IPS-18a (cell line): ENCODE results near the gene GALNT11.
"Not testable (repeated sequence)": the region's sequence is repeated elsewhere in the genome, so short reads cannot be mapped to it uniquely, and the experiment has no call there.

Experiments used
- H3K27ac ChIP-seq: one replicate; pipeline ENCODE4 v1.5.1; 2013; ENCODE audit warnings: low read length
- H3K27me3 ChIP-seq: one replicate; pipeline ENCODE4 v1.6.1; 2013; ENCODE audit warnings: mild to moderate bottlenecking, low read length; ENCODE audit not compliant: control insufficient read depth, insufficient read depth
- H3K36me3 ChIP-seq: one replicate; pipeline ENCODE4 v1.6.1; 2013; ENCODE audit warnings: low read depth, low read length; ENCODE audit not compliant: control insufficient read depth
- H3K4me1 ChIP-seq: one replicate; pipeline ENCODE4 v1.6.1; 2013; ENCODE audit warnings: low read depth, low read length; ENCODE audit not compliant: control insufficient read depth
- H3K4me3 ChIP-seq: one replicate; pipeline ENCODE4 v1.5.1; 2013; ENCODE audit warnings: low read length
- H3K9ac ChIP-seq: one replicate; pipeline ENCODE4 v1.6.1; 2013; ENCODE audit warnings: mild to moderate bottlenecking, low read length, moderate library complexity
- H3K9me3 ChIP-seq: one replicate; pipeline ENCODE4 v1.6.1; 2013; ENCODE audit warnings: low read depth, low read length; ENCODE audit not compliant: control insufficient read depth

The GALNT11 gene

DNA sequence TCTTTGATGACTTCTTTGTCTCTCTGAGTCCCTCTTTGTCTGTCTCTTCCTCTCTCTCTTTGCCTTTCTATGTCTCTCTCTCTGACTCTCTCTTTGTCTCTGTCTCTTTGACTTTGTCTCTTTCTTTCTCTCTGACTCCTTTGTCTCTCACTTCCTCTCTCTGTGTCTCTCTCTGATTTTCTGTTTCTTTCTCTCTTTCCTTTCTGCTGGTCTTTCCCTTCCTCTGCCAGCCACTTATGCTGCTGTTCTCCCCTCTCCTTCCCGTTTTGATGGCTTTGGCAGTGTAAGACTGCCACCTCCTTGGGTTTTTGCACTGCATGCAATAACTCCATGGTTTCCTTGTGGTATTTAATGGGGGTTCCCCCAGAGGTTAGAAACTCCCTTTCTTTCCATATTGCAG lies 5.2 kb downstream of the GALNT11 start:
- H3K4me1 ChIP-seq, result peaks cover 14% of the 10 kb centered on the region
- peaks cover 24% of the 10 kb centered on the region for H3K27me3 ChIP-seq
- H3K9me3 ChIP-seq, H3K27ac ChIP-seq, H3K36me3 ChIP-seq, H3K4me3 ChIP-seq, H3K9ac ChIP-seq: not testable (repeated sequence)

GRCh38 chr7:152035817-152036216 lies 10.3 kb downstream of the GALNT11 start:
- H3K36me3 ChIP-seq, result no peaks in the 10 kb centered on the region
- H3K4me3 ChIP-seq, result peak overlapping the region; percentile 25
- H3K9ac ChIP-seq, result no peak overlapping the region
- H3K4me1 ChIP-seq, result peaks cover 9% of the 10 kb centered on the region
- H3K27ac ChIP-seq, result no peak overlapping the region
- H3K9me3 ChIP-seq, result peaks cover 8% of the 10 kb centered on the region
- peaks cover 29% of the 10 kb centered on the region for H3K27me3 ChIP-seq

- peaks cover 29% of the 10 kb centered on the region for H3K27me3 ChIP-seq
- not testable (repeated sequence) for H3K9ac ChIP-seq, H3K9me3 ChIP-seq, H3K4me3 ChIP-seq, H3K36me3 ChIP-seq, H3K4me1 ChIP-seq, H3K27ac ChIP-seq
Measured at GRCh38 chr7:152038410-152038809, 12.9 kb downstream of the GALNT11 start.

DNA sequence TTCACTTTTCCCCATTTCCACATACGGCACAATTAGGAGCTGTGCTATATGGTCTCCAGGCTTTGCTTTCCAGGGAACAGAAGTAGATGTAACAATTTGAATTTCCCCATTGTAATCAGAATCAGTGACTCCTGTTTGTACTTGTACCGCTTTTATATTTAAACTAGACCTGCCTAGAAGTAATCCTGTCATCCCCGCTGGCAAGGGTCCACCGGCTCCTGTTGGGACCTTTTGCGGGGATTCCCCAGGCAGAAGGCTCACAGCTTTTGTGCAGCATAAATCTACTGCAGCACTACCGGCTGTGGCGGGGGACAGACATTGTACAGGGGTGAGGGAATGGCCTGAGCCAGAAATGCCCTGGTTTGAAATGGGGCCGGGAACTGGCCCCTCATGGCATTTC lies 17.6 kb downstream of the GALNT11 start:
- not testable (repeated sequence) for H3K4me1 ChIP-seq, H3K9ac ChIP-seq, H3K4me3 ChIP-seq, H3K9me3 ChIP-seq, H3K27ac ChIP-seq, H3K36me3 ChIP-seq, H3K27me3 ChIP-seq

- H3K27me3 ChIP-seq, H3K4me1 ChIP-seq, H3K4me3 ChIP-seq, H3K9me3 ChIP-seq, H3K9ac ChIP-seq, H3K36me3 ChIP-seq, H3K27ac ChIP-seq: not testable (repeated sequence)
Measured at GRCh38 chr7:152044909-152045308, 19.4 kb downstream of the GALNT11 start.

- no peak overlapping the region for H3K27ac ChIP-seq
- no peak overlapping the region for H3K4me3 ChIP-seq
- no peaks in the 10 kb centered on the region for H3K36me3 ChIP-seq
- H3K27me3 ChIP-seq, result no peaks in the 10 kb centered on the region
- no peaks in the 10 kb centered on the region for H3K9me3 ChIP-seq
- no peak overlapping the region for H3K9ac ChIP-seq
- H3K4me1 ChIP-seq, result peaks cover 10% of the 10 kb centered on the region
Measured at GRCh38 chr7:152046531-152046930, 21.1 kb downstream of the GALNT11 start.

DNA sequence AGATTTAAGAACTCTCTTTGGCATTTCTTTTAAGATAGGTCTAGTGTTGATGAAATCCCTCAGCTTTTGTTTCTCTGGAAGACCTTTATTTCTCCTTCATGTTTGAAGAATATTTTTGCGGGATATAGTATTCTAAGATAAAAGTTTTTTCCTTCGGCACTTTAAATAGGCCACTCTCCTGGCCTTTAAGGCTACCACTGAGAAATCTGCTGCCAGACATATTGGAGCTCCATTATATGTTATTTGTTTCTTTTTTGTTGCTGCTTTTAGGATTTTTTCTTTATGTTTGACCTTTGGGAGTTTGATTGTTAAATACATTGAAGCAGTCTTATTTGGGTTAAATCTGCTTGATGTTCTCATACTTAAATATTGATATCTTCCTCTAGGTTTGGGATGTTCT lies 22.6 kb downstream of the GALNT11 start:
- no peaks in the 10 kb centered on the region for H3K36me3 ChIP-seq
- H3K4me1 ChIP-seq, result peaks cover 17% of the 10 kb centered on the region
- H3K27ac ChIP-seq, result no peak overlapping the region
- H3K27me3 ChIP-seq, result no peaks in the 10 kb centered on the region
- no peaks in the 10 kb centered on the region for H3K9me3 ChIP-seq
- no peak overlapping the region for H3K4me3 ChIP-seq
- no peak overlapping the region for H3K9ac ChIP-seq

DNA sequence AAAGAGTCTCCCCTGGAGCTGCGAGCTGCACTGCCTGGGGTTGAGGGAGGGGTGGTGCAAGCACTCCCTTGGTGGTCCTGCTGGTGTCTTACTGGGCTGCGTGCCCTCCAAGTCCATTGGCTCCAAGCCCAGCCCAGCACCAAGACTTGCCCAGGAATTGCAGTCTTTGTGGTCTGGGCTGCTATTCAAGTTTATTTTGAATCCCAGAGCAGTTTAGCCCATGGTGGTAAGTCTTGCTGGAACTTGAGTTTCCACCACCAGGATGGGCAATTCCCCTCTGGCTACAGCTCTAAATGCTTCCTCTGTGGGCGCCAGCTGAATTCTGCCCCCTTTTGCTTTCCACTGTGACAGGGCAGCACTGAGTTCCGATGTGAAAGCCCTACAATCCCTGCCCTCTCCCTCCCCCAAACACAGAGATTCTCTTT lies 25.1 kb downstream of the GALNT11 start:
- H3K9me3 ChIP-seq, result no peaks in the 10 kb centered on the region
- H3K27ac ChIP-seq, result no peak overlapping the region
- H3K36me3 ChIP-seq, result no peaks in the 10 kb centered on the region
- no peaks in the 10 kb centered on the region for H3K27me3 ChIP-seq
- H3K4me3 ChIP-seq, result no peak overlapping the region
- H3K4me1 ChIP-seq, result peaks cover 24% of the 10 kb centered on the region
- H3K9ac ChIP-seq, result no peak overlapping the region

DNA sequence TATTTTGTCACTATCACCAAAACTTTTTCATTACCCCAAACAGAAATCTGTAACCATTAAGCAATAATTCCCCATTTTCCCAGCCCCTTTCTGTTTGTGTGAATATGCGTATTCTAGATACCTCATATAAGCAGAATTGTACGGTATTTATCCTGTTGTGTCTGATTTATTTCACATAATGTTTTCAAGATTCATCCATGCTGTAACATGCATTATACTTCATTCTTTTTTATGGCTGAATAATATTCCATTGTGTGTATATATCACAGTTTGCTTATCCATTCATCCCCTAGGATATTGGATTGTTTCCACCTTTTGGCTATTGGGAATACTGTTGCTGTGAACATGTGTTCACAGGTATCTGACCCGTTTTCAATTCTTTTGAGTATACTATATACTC lies 26.5 kb downstream of the GALNT11 start:
- H3K27ac ChIP-seq, result no peak overlapping the region

DNA sequence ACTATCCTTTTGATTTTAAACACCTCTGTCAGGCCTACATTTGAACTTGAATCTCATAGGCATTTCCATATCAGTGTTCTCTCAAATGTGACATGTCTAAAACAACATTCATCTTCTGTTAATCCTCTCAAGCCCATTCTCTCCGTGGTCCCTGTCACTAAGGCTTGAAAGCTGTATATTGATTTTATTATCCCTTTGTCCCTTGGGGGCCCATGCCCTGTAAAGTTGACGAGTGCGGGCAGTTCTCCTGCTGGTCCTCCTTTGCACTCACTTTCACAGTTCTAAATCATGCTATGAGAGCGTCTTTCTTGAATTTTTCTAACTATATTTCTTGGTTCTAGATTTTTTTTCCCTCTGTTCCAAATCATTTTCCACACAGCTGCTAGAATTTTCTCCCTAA lies 27.3 kb downstream of the GALNT11 start:
- H3K9ac ChIP-seq, result no peak overlapping the region
- no peaks in the 10 kb centered on the region for H3K36me3 ChIP-seq
- no peak overlapping the region for H3K27ac ChIP-seq
- H3K4me1 ChIP-seq, result peaks cover 35% of the 10 kb centered on the region
- H3K9me3 ChIP-seq, result no peaks in the 10 kb centered on the region
- no peak overlapping the region for H3K4me3 ChIP-seq
- H3K27me3 ChIP-seq, result no peaks in the 10 kb centered on the region

More for the DNA sequence above, 26.5 kb downstream of the GALNT11 start:
- Histone ChIP-seq H3K9me3 (no peaks in the 10 kb centered on the region), H3K4me3 (no peak overlapping the region), H3K9ac (no peak overlapping the region), H3K4me1 (peaks cover 31% of the 10 kb centered on the region), H3K27me3 (no peaks in the 10 kb centered on the region), H3K36me3 (no peaks in the 10 kb centered on the region)

DNA sequence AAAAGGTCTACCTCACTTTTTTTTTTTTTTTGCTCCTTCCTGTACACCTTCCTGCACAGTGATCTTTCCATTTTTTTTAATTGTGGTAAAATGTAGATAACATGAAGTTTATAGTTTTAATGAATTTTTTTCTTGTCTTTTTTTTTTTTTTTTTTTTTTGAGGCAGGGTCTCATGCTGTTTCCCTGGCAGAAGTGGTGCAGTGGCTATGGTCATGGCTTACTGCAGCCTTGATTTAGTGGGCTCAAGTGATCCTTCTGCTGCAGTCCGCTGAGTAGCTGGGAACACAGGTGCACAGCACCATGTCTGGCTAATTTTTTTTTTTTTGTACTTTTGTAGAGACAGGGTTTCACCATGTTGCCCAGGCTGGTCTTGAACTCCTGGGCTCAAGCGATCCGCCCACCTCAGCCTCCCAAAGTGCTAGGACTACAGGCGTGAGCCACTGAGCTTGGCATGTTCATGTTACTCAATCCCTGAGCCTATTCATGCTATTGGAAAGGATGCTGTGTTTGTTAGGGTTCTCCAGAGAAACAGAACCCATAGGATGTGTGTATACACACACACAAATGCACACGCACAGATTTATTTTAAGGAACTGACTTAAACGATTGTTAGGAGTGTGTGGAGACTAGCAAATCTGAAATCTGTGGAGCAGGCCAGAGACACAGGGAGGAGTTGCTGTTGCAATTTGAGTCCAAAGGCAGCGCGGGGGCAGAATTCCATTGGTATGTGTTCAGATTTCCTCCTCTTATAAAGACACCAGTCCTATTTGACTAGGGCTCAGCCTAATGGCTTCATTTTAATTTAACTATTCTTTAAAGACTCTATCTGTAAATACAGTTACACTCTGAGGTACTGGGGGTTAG lies 29.1 kb downstream of the GALNT11 start:
- H3K9me3 ChIP-seq, result no peaks in the 10 kb centered on the region
- no peak overlapping the region for H3K27ac ChIP-seq
- peaks cover 36% of the 10 kb centered on the region for H3K4me1 ChIP-seq
- no peak overlapping the region for H3K4me3 ChIP-seq
- H3K9ac ChIP-seq, result no peak overlapping the region
- no peaks in the 10 kb centered on the region for H3K27me3 ChIP-seq
- no peaks in the 10 kb centered on the region for H3K36me3 ChIP-seq

- no peaks in the 10 kb centered on the region for H3K27me3 ChIP-seq
- no peak overlapping the region for H3K9ac ChIP-seq
- peaks cover 26% of the 10 kb centered on the region for H3K4me1 ChIP-seq
- H3K36me3 ChIP-seq, result no peaks in the 10 kb centered on the region
- H3K27ac ChIP-seq, result no peak overlapping the region
- no peak overlapping the region for H3K4me3 ChIP-seq
- no peaks in the 10 kb centered on the region for H3K9me3 ChIP-seq
Measured at GRCh38 chr7:152056621-152057274, 31.3 kb downstream of the GALNT11 start.
